Glutamatergic neuron (in vitro differentiated cells): ENCODE measurements around the gene RBM27. TPM values are rescaled to one million over a fixed set of nuclear protein-coding genes. Genes with fewer than 3 reads are reported as not detected.
"Not testable (repeated sequence)": the region's sequence is repeated elsewhere in the genome, so short reads cannot be mapped to it uniquely, and the experiment has no call there.

Experiments used
- DNase-seq: peaks from one replicate; pipeline ENCODE4 v3.0.0; 2022
- H3K27ac Mint-ChIP-seq: one replicate; pipeline ENCODE4 v1.8.0; 2020; ENCODE audit warnings: mild to moderate bottlenecking, mixed read lengths, inconsistent platforms; ENCODE audit not compliant: unreplicated experiment
- H3K27me3 Mint-ChIP-seq: one replicate; pipeline ENCODE4 v1.8.0; 2020; ENCODE audit warnings: mild to moderate bottlenecking, moderate library complexity, mixed read lengths, inconsistent platforms; ENCODE audit not compliant: unreplicated experiment
- H3K36me3 Mint-ChIP-seq: one replicate; pipeline ENCODE4 v1.8.0; 2020; ENCODE audit warnings: mild to moderate bottlenecking, mixed read lengths, inconsistent platforms; ENCODE audit not compliant: unreplicated experiment
- H3K4me1 Mint-ChIP-seq: one replicate; pipeline ENCODE4 v1.8.0; 2020; ENCODE audit warnings: mild to moderate bottlenecking, low read depth, mixed read lengths, inconsistent platforms; ENCODE audit not compliant: unreplicated experiment
- H3K4me3 Mint-ChIP-seq: one replicate; pipeline ENCODE4 v1.8.0; 2020; ENCODE audit warnings: mild to moderate bottlenecking, mixed read lengths, inconsistent platforms; ENCODE audit not compliant: unreplicated experiment
- H3K9me3 Mint-ChIP-seq: one replicate; pipeline ENCODE4 v1.8.0; 2020; ENCODE audit warnings: mild to moderate bottlenecking, moderate library complexity, mixed read lengths, inconsistent platforms; ENCODE audit not compliant: unreplicated experiment
- CTCF ChIP-seq: fragments of 200-600 bp; sonication (generic); IDR thresholded peaks from one replicate; pipeline ENCODE4 v1.5.0; 2021; ENCODE audit not compliant: partially characterized antibody, unreplicated experiment
- total RNA-seq: library from RNA; stranded (reverse); fragmentation: NEBNext Ultra II Directional; extraction: Animal tissue kit (Norgen Biotek cat#: 25700); gene quantifications from one replicate; pipeline ENCODE4 v1.2.1, GENCODE V29; 2021; ENCODE audit not compliant: unreplicated experiment

The RBM27 gene
- total RNA-seq, 1 donor from 2014 or later = 20.8 TPM

- no peak overlapping the region for H3K4me3 Mint-ChIP-seq
- no peak overlapping the region for H3K27ac Mint-ChIP-seq
- DNase-seq = no peak
- H3K9me3 Mint-ChIP-seq = no peaks in the 10 kb centered on the region
- H3K36me3 Mint-ChIP-seq = no peaks in the 10 kb centered on the region
- H3K27me3 Mint-ChIP-seq = peaks cover 5% of the 10 kb centered on the region
- TF ChIP-seq CTCF = no peak
- H3K4me1 Mint-ChIP-seq = no peaks in the 10 kb centered on the region
Observed at GRCh38 chr5:146199176-146199815, 4.1 kb upstream of the RBM27 start.

- H3K4me1 Mint-ChIP-seq, DNase-seq, H3K4me3 Mint-ChIP-seq, H3K27me3 Mint-ChIP-seq, H3K36me3 Mint-ChIP-seq, H3K9me3 Mint-ChIP-seq, H3K27ac Mint-ChIP-seq: not testable (repeated sequence)
Observed at GRCh38 chr5:146201795-146202194, 1.6 kb upstream of the RBM27 start.

- Mint-ChIP-seq H3K9me3 (no peaks in the 10 kb centered on the region), H3K27me3 (no peaks in the 10 kb centered on the region), H3K4me3 (no peak overlapping the region), H3K36me3 (no peaks in the 10 kb centered on the region), H3K27ac (no peak overlapping the region), H3K4me1 (no peaks in the 10 kb centered on the region)
- no peak for TF ChIP-seq CTCF
- no peak for DNase-seq
Observed at GRCh38 chr5:146203872-146204192, 427 bp downstream of the RBM27 start.

- no peak for TF ChIP-seq CTCF
- Mint-ChIP-seq H3K36me3 (no peaks in the 10 kb centered on the region), H3K27ac (no peak overlapping the region), H3K9me3 (peaks cover 2% of the 10 kb centered on the region), H3K27me3 (no peaks in the 10 kb centered on the region), H3K4me3 (no peak overlapping the region), H3K4me1 (no peaks in the 10 kb centered on the region)
- DNase-seq = no peak
Observed at GRCh38 chr5:146205499-146206202, 2.2 kb downstream of the RBM27 start.

- no peaks in the 10 kb centered on the region for H3K36me3 Mint-ChIP-seq
- H3K4me3 Mint-ChIP-seq = no peak overlapping the region
- no peak overlapping the region for H3K27ac Mint-ChIP-seq
- no peak for DNase-seq
- H3K9me3 Mint-ChIP-seq = peaks cover 2% of the 10 kb centered on the region
- no peaks in the 10 kb centered on the region for H3K27me3 Mint-ChIP-seq
- no peak for TF ChIP-seq CTCF
- H3K4me1 Mint-ChIP-seq = no peaks in the 10 kb centered on the region
Observed at GRCh38 chr5:146206257-146206656, 2.9 kb downstream of the RBM27 start.
